Astrocyte of the cerebellum (primary cell): ENCODE results near the gene LIN9.

Experiments
- DNase-seq: peaks from one replicate; pipeline ENCODE4 v3.0.0-alpha.2; 2011; ENCODE audit warnings: low read depth
- H3K4me3 ChIP-seq: 2 replicates; pipeline ENCODE4 v1.5.1; 2011; ENCODE audit warnings: mild to moderate bottlenecking, low read depth, low read length, moderate library complexity
- CTCF ChIP-seq: IDR thresholded peaks from 2 replicates; pipeline ENCODE4 v1.5.1; 2012; ENCODE audit warnings: low read length, low read depth, moderate library complexity, mild to moderate bottlenecking; ENCODE audit errors: missing control alignments
- in situ Hi-C: cut with HindIII; loops from 2 replicates; pipeline ENCODE4 v1.10.0; 2017; ENCODE audit warnings: low sequenced_read_pairs

The LIN9 gene

GRCh38 chr1:226222686-226223085 is 86.3 kb downstream of the LIN9 start:
- in situ Hi-C loops = no loop called here
- no peak for TF ChIP-seq CTCF
- no peak overlapping the region for H3K4me3 ChIP-seq
- no peak for DNase-seq

- in situ Hi-C loops = no loop called here
- TF ChIP-seq CTCF = no peak
- DNase-seq = no peak
- no peak overlapping the region for H3K4me3 ChIP-seq
Observed at GRCh38 chr1:226220473-226221189, 88.3 kb downstream of the LIN9 start.

GRCh38 chr1:226217273-226217672 is 91.7 kb downstream of the LIN9 start:
- TF ChIP-seq CTCF = no peak
- no peak for DNase-seq
- H3K4me3 ChIP-seq = no peak overlapping the region
- in situ Hi-C loops = no loop called here

- no peak for TF ChIP-seq CTCF
- no peak overlapping the region for H3K4me3 ChIP-seq
- in situ Hi-C loops = no loop called here
- DNase-seq = no peak
Observed at GRCh38 chr1:226216056-226216455, 92.9 kb downstream of the LIN9 start.

- TF ChIP-seq CTCF = no peak
- no peak for DNase-seq
- no peak overlapping the region for H3K4me3 ChIP-seq
- in situ Hi-C loops = no loop called here
Observed at GRCh38 chr1:226215239-226215638, 93.7 kb downstream of the LIN9 start.

- TF ChIP-seq CTCF = no peak
- H3K4me3 ChIP-seq = no peak overlapping the region
- in situ Hi-C loops = no loop called here
- no peak for DNase-seq
Observed at GRCh38 chr1:226212545-226212944, 96.4 kb downstream of the LIN9 start.
